HEK293T (cell line): ENCODE data around the gene VAV3.

ENCODE experiments used
- CTCF ChIA-PET: fragments of 350-600 bp; formaldehyde crosslinking; extraction: SDS; loops from one replicate; lab custom pipeline; 2021; ENCODE audit warnings: antibody characterized with exemption, inconsistent platforms; lab: Yijun Ruan, JAX
- POLR2A ChIA-PET: fragments of 350-600 bp; formaldehyde crosslinking; extraction: SDS; loops from one replicate; lab custom pipeline; 2020; ENCODE audit warnings: antibody characterized with exemption, inconsistent platforms; lab: Yijun Ruan, JAX
- DNase-seq: peaks from one replicate; pipeline ENCODE4 v3.0.0; 2012; ENCODE audit warnings: mixed read lengths; ENCODE audit errors: extremely low spot score
- ARNT ChIP-seq: fragments of 450-650 bp; IDR thresholded peaks from 2 replicates; pipeline ENCODE4 v1.6.1; 2017; ENCODE audit warnings: mild to moderate bottlenecking
- BHLHE40 ChIP-seq: fragments of 450-650 bp; IDR thresholded peaks from 2 replicates; pipeline ENCODE4 v1.6.1; 2016; ENCODE audit warnings: mild to moderate bottlenecking, moderate library complexity, borderline replicate concordance
- CTBP1 ChIP-seq: fragments of 450-650 bp; IDR thresholded peaks from 2 replicates; pipeline ENCODE4 v1.6.1; 2016; ENCODE audit warnings: borderline replicate concordance
- ELF4 ChIP-seq: fragments of 450-650 bp; IDR thresholded peaks from 2 replicates; pipeline ENCODE4 v1.6.1; 2017; ENCODE audit warnings: antibody characterized with exemption
- FOXA1 ChIP-seq: fragments of 450-650 bp; IDR thresholded peaks from 2 replicates; pipeline ENCODE4 v1.6.1; 2016; ENCODE audit warnings: mild to moderate bottlenecking
- FOXK2 ChIP-seq: fragments of 450-650 bp; IDR thresholded peaks from 2 replicates; pipeline ENCODE4 v1.6.1; 2016; ENCODE audit warnings: mild to moderate bottlenecking
- FOXM1 ChIP-seq: fragments of 450-650 bp; IDR thresholded peaks from 2 replicates; pipeline ENCODE4 v1.6.1; 2017; ENCODE audit warnings: mild to moderate bottlenecking, borderline replicate concordance
- HDGF ChIP-seq: fragments of 450-650 bp; IDR thresholded peaks from 2 replicates; pipeline ENCODE4 v1.6.1; 2017; ENCODE audit warnings: antibody characterized with exemption, borderline replicate concordance
- L3MBTL2 ChIP-seq: fragments of 450-650 bp; conservative IDR thresholded peaks from 2 replicates; pipeline ENCODE4 v1.6.1; 2016; ENCODE audit warnings: mild to moderate bottlenecking
- LEF1 ChIP-seq: fragments of 450-650 bp; IDR thresholded peaks from 2 replicates; pipeline ENCODE4 v1.6.1; 2017; ENCODE audit warnings: mild to moderate bottlenecking, borderline replicate concordance
- NFRKB ChIP-seq: fragments of 450-650 bp; IDR thresholded peaks from 2 replicates; pipeline ENCODE4 v1.6.1; 2016; ENCODE audit warnings: mild to moderate bottlenecking, moderate library complexity
- PKNOX1 ChIP-seq: fragments of 450-650 bp; IDR thresholded peaks from 2 replicates; pipeline ENCODE4 v1.6.1; 2016
- SP1 ChIP-seq: fragments of 450-650 bp; IDR thresholded peaks from 2 replicates; pipeline ENCODE4 v1.6.1; 2017
- SUZ12 ChIP-seq: fragments of 450-650 bp; IDR thresholded peaks from 2 replicates; pipeline ENCODE4 v1.6.1; 2016; ENCODE audit warnings: mild to moderate bottlenecking
- TARDBP ChIP-seq: fragments of 450-650 bp; IDR thresholded peaks from 2 replicates; pipeline ENCODE4 v1.6.1; 2016
- ZNF384 ChIP-seq: fragments of 450-650 bp; IDR thresholded peaks from 2 replicates; pipeline ENCODE4 v1.6.1; 2016

Gene VAV3

DNA sequence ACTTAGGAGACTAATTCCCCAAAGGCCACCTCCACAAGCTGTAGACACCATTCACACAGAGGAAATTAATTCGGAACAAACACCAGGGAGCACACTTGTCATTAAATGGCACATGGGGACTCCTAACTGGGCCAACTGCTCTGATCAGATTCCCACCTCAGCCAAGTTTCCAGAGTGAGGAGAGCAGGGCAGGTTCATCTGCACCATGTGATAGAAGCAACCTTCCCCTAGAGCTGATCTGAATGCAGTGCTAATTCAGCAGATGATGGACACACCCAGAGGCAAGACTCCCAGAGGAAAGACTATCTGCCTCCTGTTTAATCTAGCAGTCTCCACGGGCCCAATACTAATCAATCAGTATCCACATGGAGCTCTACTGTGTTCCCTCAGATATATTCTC, 147.0 kb downstream of the VAV3 start:
- no peak for DNase-seq
- ChIA-PET POLR2A (no interaction called here), CTCF (interaction anchor here (0.6 kb wide), 2 partner anchors 39 to 149 kb away, joined by 3 read pairs; no protein-coding TSS in a partner anchor)
- TF ChIP-seq SP1 (no peak), ARNT (no peak), L3MBTL2 (no peak), HDGF (no peak), ZNF384 (no peak), FOXM1 (no peak), SUZ12 (no peak), FOXA1 (no peak), PKNOX1 (no peak), CTBP1 (no peak), BHLHE40 (no peak), LEF1 (no peak), ELF4 (no peak), TARDBP (no peak)

DNA sequence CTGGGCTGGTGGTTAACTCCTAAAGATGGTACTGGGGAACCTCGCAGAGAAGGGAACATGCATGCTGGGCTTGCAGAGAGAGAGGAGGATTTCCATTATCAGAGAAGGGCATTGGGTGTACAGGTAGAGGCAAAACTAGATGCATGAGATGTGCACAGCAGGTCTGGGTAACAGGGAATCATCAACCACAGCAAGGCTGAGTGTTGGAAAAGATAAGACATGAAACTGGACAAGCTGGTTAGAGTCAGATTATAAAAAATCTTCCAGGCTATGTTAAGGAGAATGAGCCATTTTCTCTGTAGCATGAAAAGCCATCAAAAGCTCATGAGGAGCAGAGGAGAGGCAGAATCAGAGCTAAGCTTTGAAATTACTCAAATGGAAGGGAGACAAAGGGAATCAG, 147.8 kb downstream of the VAV3 start:
- CTCF ChIA-PET, result no interaction called here

DNA sequence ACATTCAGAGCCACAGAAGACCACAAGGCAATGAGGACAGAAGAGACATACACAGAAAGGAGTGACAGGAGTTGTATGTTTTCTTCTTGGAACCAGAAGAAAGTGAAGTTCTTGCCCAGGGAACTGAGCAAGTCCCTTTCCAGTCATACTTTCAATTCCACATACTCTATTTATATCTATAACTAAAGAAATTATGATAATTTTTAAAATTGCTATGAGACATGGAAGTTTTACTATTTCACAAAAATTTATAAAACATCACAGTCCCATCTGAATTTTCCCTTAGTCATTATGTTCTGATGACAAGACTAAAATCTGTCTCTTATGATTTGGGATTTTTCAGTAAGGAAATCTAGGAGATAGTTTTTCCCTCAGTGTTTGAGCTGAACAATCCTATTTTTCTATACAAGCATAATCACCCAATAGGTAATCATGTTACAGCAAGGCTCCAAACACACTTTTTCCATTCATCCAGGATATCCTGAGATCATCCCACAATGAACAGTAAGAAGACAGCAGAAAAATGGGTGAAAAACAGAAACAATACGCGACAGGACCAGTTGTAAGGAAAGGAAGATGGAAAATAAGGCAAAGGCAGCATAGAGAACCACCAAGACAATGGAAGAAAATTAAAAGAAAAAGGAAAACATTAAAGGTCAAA, 154.6 kb downstream of the VAV3 start:
- CTCF ChIA-PET, result no interaction called here
- POLR2A ChIA-PET, result no interaction called here
- DNase-seq, result no peak
- TF ChIP-seq CTBP1 (no peak), SUZ12 (no peak), PKNOX1 (no peak), LEF1 (no peak), L3MBTL2 (no peak), FOXM1 (no peak)

More for the DNA sequence above, 147.8 kb downstream of the VAV3 start:
- TF ChIP-seq ELF4, result no peak
- no peak for TF ChIP-seq SP1
- no peak for TF ChIP-seq PKNOX1
- TF ChIP-seq FOXA1, result no peak
- TF ChIP-seq L3MBTL2, result no peak
- no peak for TF ChIP-seq CTBP1
- TF ChIP-seq ZNF384, result no peak
- no peak for TF ChIP-seq TARDBP
- no peak for TF ChIP-seq FOXM1
- no peak for TF ChIP-seq SUZ12
- TF ChIP-seq BHLHE40, result no peak
- TF ChIP-seq NFRKB, result no peak
- TF ChIP-seq ARNT, result no peak
- no peak for DNase-seq
- POLR2A ChIA-PET, result no interaction called here

DNA sequence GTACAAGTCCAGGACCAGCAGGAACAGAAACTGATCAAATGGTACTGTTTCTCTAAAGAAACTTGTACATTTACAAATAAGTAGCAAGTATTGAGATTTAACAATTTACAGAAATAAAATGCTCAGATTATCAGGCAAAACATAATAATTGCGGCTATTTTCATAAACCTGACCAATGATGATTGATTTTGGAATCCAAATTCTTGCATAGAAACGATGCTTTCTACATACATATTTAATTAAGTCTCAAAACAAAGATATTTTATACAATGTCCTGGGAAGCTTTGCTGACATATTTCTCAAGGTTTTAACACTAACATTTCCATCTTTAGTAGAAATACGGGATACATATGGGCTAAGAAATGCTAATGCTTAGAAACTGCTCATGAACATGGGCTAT, 157.1 kb downstream of the VAV3 start:
- no peak for TF ChIP-seq L3MBTL2
- no peak for TF ChIP-seq SUZ12
- TF ChIP-seq FOXK2, result no peak
- TF ChIP-seq SP1, result no peak
- ChIA-PET POLR2A (no interaction called here), CTCF (no interaction called here)
- no peak for DNase-seq

DNA sequence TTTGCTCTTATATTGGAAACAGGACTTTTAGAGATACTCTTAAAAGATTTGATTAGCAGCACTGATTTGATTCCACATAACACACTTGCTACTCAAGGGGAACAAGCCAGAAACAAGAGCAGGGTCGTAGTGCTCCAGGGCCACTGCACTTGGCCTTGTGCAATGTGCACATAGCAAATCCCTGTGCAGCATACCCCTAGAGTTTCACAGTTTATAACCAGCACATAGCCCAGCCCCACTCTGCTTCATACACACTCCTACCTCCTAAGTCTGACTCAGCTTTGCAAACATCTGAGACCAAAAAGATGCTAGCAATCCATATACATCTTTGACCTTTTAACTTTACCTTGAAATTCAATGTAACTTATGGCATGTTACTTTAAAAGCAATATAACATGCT, 157.6 kb downstream of the VAV3 start:
- no peak for DNase-seq
- ChIA-PET POLR2A (no interaction called here), CTCF (no interaction called here)
- no peak for TF ChIP-seq BHLHE40
- TF ChIP-seq SP1, result no peak
- TF ChIP-seq LEF1, result no peak

- CTCF ChIA-PET, result no interaction called here
- POLR2A ChIA-PET, result no interaction called here
- no peak for DNase-seq
- TF ChIP-seq SUZ12 (no peak), HDGF (no peak), SP1 (no peak), TARDBP (no peak), ARNT (no peak), L3MBTL2 (no peak), NFRKB (no peak), FOXA1 (no peak), ELF4 (no peak), LEF1 (no peak), FOXK2 (no peak), FOXM1 (no peak), BHLHE40 (no peak), CTBP1 (no peak), ZNF384 (no peak), PKNOX1 (no peak)
Measured at GRCh38 chr1:107806902-107807301, 158.1 kb downstream of the VAV3 start.
